Osteocyte (in vitro differentiated cells): ENCODE results near the gene NPVF. TPM values are rescaled to one million over a fixed set of nuclear protein-coding genes. Genes with fewer than 3 reads are reported as not detected.

ENCODE experiments used
- DNase-seq: peaks from one replicate; pipeline ENCODE4 v3.0.0; 2021; ENCODE audit warnings: mixed read lengths; ENCODE audit not compliant: unreplicated experiment; ENCODE audit errors: extremely low spot score
- H3K27ac Mint-ChIP-seq: one replicate; pipeline ENCODE4 v1.8.0; 2021; ENCODE audit warnings: mild to moderate bottlenecking, mixed read lengths; ENCODE audit not compliant: unreplicated experiment
- H3K27me3 Mint-ChIP-seq: one replicate; pipeline ENCODE4 v1.8.0; 2021; ENCODE audit warnings: mixed read lengths; ENCODE audit not compliant: unreplicated experiment
- H3K36me3 Mint-ChIP-seq: one replicate; pipeline ENCODE4 v1.8.0; 2021; ENCODE audit warnings: mixed read lengths; ENCODE audit not compliant: unreplicated experiment
- H3K4me1 Mint-ChIP-seq: one replicate; pipeline ENCODE4 v1.8.0; 2021; ENCODE audit warnings: mixed read lengths; ENCODE audit not compliant: unreplicated experiment
- H3K4me3 Mint-ChIP-seq: one replicate; pipeline ENCODE4 v1.8.0; 2021; ENCODE audit warnings: mild to moderate bottlenecking, moderate library complexity, mixed read lengths; ENCODE audit not compliant: unreplicated experiment
- H3K9me3 Mint-ChIP-seq: one replicate; pipeline ENCODE4 v1.8.0; 2021; ENCODE audit warnings: mixed read lengths; ENCODE audit not compliant: unreplicated experiment
- total RNA-seq: library from RNA; stranded (reverse); gene quantifications from 2 replicates; pipeline ENCODE4 v1.2.1, GENCODE V29; 2021
- TF ChIP-seq, protein P1 (sequence below): fragments of 200-600 bp; sonication (generic); IDR thresholded peaks from 2 replicates; pipeline ENCODE4 v1.5.0; 2021; ENCODE audit warnings: antibody characterized with exemption, mild to moderate bottlenecking, moderate library complexity

Gene NPVF
- total RNA-seq, 1 donor from 2014 or later: not detected

- Mint-ChIP-seq H3K9me3 (no peaks in the 10 kb centered on the region), H3K4me1 (peaks cover 24% of the 10 kb centered on the region), H3K36me3 (no peaks in the 10 kb centered on the region), H3K4me3 (no peak overlapping the region), H3K27me3 (peaks cover 18% of the 10 kb centered on the region), H3K27ac (no peak overlapping the region)
- no peak for DNase-seq
- TF ChIP-seq, protein P1, sequence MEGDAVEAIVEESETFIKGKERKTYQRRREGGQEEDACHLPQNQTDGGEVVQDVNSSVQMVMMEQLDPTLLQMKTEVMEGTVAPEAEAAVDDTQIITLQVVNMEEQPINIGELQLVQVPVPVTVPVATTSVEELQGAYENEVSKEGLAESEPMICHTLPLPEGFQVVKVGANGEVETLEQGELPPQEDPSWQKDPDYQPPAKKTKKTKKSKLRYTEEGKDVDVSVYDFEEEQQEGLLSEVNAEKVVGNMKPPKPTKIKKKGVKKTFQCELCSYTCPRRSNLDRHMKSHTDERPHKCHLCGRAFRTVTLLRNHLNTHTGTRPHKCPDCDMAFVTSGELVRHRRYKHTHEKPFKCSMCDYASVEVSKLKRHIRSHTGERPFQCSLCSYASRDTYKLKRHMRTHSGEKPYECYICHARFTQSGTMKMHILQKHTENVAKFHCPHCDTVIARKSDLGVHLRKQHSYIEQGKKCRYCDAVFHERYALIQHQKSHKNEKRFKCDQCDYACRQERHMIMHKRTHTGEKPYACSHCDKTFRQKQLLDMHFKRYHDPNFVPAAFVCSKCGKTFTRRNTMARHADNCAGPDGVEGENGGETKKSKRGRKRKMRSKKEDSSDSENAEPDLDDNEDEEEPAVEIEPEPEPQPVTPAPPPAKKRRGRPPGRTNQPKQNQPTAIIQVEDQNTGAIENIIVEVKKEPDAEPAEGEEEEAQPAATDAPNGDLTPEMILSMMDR: no peak
These were observed 14.4 kb upstream of the NPVF start for GRCh38 chr7:25242678-25243077.

DNA sequence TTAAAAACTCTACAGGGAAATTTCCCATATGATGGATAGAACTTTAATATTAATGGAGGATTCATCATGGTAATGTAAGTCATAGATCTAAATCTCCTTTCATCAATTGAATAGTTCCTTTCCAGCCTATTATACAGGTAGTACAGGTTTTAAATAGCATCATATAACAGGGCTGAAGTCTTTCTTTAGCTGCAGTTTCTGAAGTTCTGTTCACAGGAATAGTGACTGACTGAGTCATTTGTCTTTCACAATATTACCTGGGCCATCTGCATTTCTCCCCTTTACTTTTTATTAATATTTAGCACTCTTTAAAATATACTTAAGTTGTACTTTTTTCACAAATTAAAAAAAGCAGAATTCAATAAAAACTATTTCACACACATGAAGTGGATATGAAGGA, 12.6 kb upstream of the NPVF start:
- H3K36me3 Mint-ChIP-seq: no peaks in the 10 kb centered on the region
- peaks cover 24% of the 10 kb centered on the region for H3K27me3 Mint-ChIP-seq
- TF ChIP-seq, protein P1: no peak
- peaks cover 18% of the 10 kb centered on the region for H3K4me1 Mint-ChIP-seq
- H3K27ac Mint-ChIP-seq: no peak overlapping the region
- no peaks in the 10 kb centered on the region for H3K9me3 Mint-ChIP-seq
- H3K4me3 Mint-ChIP-seq: no peak overlapping the region
- DNase-seq: no peak

GRCh38 chr7:25240340-25240739, 12.1 kb upstream of the NPVF start:
- H3K36me3 Mint-ChIP-seq: no peaks in the 10 kb centered on the region
- no peak for DNase-seq
- peaks cover 24% of the 10 kb centered on the region for H3K27me3 Mint-ChIP-seq
- H3K27ac Mint-ChIP-seq: no peak overlapping the region
- TF ChIP-seq, protein P1: no peak
- H3K4me1 Mint-ChIP-seq: peaks cover 18% of the 10 kb centered on the region
- H3K4me3 Mint-ChIP-seq: no peak overlapping the region
- H3K9me3 Mint-ChIP-seq: no peaks in the 10 kb centered on the region

- peaks cover 15% of the 10 kb centered on the region for H3K4me1 Mint-ChIP-seq
These were observed 11.6 kb upstream of the NPVF start for GRCh38 chr7:25239888-25240287.

GRCh38 chr7:25238066-25238725, 9.9 kb upstream of the NPVF start:
- H3K27ac Mint-ChIP-seq: no peak overlapping the region
- TF ChIP-seq, protein P1: no peak
- H3K4me3 Mint-ChIP-seq: no peak overlapping the region
- H3K4me1 Mint-ChIP-seq: no peaks in the 10 kb centered on the region
- peaks cover 27% of the 10 kb centered on the region for H3K27me3 Mint-ChIP-seq
- no peaks in the 10 kb centered on the region for H3K9me3 Mint-ChIP-seq
- H3K36me3 Mint-ChIP-seq: no peaks in the 10 kb centered on the region
- DNase-seq: no peak

More at GRCh38 chr7:25239888-25240287, 11.6 kb upstream of the NPVF start:
- H3K27me3 Mint-ChIP-seq: peaks cover 24% of the 10 kb centered on the region
- no peak for DNase-seq
- no peaks in the 10 kb centered on the region for H3K36me3 Mint-ChIP-seq
- no peaks in the 10 kb centered on the region for H3K9me3 Mint-ChIP-seq
- TF ChIP-seq, protein P1: no peak
- no peak overlapping the region for H3K4me3 Mint-ChIP-seq
- H3K27ac Mint-ChIP-seq: no peak overlapping the region
